IMR-90 (cell line): ENCODE measurements around the gene FADD.

Source experiments
- CHD1 ChIP-seq: IDR thresholded peaks from 2 replicates; pipeline ENCODE4 v1.6.1; 2012; ENCODE audit warnings: low read depth, low read length, improper control_type of control experiment
- CTCF ChIP-seq: conservative IDR thresholded peaks from 2 replicates; pipeline ENCODE4 v1.5.1; 2012; ENCODE audit warnings: mild to moderate bottlenecking, low read depth, low read length, improper control_type of control experiment
- MAZ ChIP-seq: IDR thresholded peaks from 2 replicates; pipeline ENCODE4 v1.6.1; 2012; ENCODE audit warnings: low read depth, mild to moderate bottlenecking, low read length, improper control_type of control experiment, moderate library complexity, borderline replicate concordance
- MXI1 ChIP-seq: IDR thresholded peaks from 2 replicates; pipeline ENCODE4 v1.6.1; 2012; ENCODE audit warnings: low read depth, mild to moderate bottlenecking, low read length, moderate library complexity, borderline replicate concordance
- POLR2A ChIP-seq: IDR thresholded peaks from 2 replicates; pipeline ENCODE4 v1.6.1; 2012; ENCODE audit warnings: mild to moderate bottlenecking, low read depth, low read length
- RAD21 ChIP-seq: IDR thresholded peaks from 2 replicates; pipeline ENCODE4 v1.6.1; 2012; ENCODE audit warnings: low read length, improper control_type of control experiment
- RCOR1 ChIP-seq: IDR thresholded peaks from 2 replicates; pipeline ENCODE4 v1.6.1; 2012; ENCODE audit warnings: mild to moderate bottlenecking, low read length, improper control_type of control experiment; ENCODE audit not compliant: insufficient replicate concordance
- SMC3 ChIP-seq: fragments of 150-350 bp; IDR thresholded peaks from 2 replicates; pipeline ENCODE4 v1.6.1; 2016; ENCODE audit warnings: low read depth, mild to moderate bottlenecking, antibody characterized with exemption, low read length, moderate library complexity
- TF ChIP-seq, protein P1 (sequence below): fragments of 150-350 bp; IDR thresholded peaks from 2 replicates; pipeline ENCODE4 v1.6.1; 2016; ENCODE audit warnings: low read depth, mild to moderate bottlenecking, low read length, moderate library complexity, borderline replicate concordance

- TF ChIP-seq CTCF: no peak
- TF ChIP-seq, protein P1, sequence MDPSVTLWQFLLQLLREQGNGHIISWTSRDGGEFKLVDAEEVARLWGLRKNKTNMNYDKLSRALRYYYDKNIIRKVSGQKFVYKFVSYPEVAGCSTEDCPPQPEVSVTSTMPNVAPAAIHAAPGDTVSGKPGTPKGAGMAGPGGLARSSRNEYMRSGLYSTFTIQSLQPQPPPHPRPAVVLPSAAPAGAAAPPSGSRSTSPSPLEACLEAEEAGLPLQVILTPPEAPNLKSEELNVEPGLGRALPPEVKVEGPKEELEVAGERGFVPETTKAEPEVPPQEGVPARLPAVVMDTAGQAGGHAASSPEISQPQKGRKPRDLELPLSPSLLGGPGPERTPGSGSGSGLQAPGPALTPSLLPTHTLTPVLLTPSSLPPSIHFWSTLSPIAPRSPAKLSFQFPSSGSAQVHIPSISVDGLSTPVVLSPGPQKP: no peak
- no peak for TF ChIP-seq RCOR1
- TF ChIP-seq RAD21: no peak
- TF ChIP-seq MXI1: no peak
- TF ChIP-seq SMC3: no peak
- TF ChIP-seq POLR2A: no peak
- no peak for TF ChIP-seq CHD1
- TF ChIP-seq MAZ: no peak
These were observed 23.1 kb downstream of the FADD start for GRCh38 chr11:70226183-70226582.
